GM20000 (cell line): ENCODE results near the gene SLC6A5.
A peak's percentile ranks its signal among the peaks of the same experiment; 100 is the strongest.

Source experiments
- DNase-seq: peaks from one replicate; pipeline ENCODE4 v3.0.0; 2012; ENCODE audit warnings: low spot score
- TF ChIP-seq, protein P1 (sequence below): IDR thresholded peaks from 2 replicates; pipeline ENCODE4 v1.5.1; 2012; ENCODE audit warnings: mild to moderate bottlenecking, control low read depth; ENCODE audit errors: extremely low read depth, missing control alignments

SLC6A5 gene

DNA sequence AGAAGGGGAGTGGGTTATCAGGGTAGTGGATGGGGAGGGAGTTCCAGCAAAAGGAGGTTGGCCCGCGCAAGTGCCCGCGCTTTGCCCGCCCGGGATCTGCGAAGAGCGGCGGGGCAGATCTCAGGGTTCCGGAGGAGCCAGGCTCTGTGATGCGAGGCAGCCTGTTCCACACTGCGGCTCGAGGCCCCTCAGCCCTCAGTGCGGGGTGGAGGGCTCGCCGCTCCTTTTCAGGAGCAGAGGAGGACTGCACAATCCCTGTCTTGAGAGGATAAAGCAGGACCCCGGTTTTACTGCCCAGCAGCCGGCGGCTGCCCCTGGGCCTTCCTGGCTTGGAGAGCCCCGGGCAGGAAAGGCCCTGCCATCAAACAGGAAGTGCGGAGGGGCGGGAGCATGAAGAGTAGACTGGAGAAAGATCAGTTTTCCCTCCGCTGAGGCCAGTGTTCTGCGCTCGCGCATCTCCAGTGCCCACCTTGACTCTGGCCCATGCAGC, 6.2 kb downstream of the SLC6A5 start:
- no peak for DNase-seq
- TF ChIP-seq, protein P1, sequence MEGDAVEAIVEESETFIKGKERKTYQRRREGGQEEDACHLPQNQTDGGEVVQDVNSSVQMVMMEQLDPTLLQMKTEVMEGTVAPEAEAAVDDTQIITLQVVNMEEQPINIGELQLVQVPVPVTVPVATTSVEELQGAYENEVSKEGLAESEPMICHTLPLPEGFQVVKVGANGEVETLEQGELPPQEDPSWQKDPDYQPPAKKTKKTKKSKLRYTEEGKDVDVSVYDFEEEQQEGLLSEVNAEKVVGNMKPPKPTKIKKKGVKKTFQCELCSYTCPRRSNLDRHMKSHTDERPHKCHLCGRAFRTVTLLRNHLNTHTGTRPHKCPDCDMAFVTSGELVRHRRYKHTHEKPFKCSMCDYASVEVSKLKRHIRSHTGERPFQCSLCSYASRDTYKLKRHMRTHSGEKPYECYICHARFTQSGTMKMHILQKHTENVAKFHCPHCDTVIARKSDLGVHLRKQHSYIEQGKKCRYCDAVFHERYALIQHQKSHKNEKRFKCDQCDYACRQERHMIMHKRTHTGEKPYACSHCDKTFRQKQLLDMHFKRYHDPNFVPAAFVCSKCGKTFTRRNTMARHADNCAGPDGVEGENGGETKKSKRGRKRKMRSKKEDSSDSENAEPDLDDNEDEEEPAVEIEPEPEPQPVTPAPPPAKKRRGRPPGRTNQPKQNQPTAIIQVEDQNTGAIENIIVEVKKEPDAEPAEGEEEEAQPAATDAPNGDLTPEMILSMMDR: no peak

DNA sequence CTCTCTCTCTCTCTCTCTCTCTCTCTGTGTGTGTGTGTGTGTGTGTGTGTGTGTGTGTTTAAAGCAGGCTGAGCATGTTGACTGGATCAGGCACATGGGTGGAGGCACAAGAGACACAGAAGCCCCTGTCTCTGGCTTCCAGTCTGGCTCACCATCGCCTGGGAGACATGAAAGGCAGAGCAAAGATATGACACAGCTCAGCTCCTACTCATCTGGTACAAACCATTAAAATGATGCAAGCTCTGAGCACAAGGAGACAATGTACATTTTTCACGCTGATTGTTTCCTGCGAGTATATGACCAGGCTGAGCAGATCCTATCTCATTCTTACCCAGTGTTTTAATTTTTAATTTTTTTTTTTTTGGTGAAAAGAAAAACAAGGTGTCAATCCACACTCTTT, 9.5 kb downstream of the SLC6A5 start:
- no peak for DNase-seq
- TF ChIP-seq, protein P1: no peak

DNA sequence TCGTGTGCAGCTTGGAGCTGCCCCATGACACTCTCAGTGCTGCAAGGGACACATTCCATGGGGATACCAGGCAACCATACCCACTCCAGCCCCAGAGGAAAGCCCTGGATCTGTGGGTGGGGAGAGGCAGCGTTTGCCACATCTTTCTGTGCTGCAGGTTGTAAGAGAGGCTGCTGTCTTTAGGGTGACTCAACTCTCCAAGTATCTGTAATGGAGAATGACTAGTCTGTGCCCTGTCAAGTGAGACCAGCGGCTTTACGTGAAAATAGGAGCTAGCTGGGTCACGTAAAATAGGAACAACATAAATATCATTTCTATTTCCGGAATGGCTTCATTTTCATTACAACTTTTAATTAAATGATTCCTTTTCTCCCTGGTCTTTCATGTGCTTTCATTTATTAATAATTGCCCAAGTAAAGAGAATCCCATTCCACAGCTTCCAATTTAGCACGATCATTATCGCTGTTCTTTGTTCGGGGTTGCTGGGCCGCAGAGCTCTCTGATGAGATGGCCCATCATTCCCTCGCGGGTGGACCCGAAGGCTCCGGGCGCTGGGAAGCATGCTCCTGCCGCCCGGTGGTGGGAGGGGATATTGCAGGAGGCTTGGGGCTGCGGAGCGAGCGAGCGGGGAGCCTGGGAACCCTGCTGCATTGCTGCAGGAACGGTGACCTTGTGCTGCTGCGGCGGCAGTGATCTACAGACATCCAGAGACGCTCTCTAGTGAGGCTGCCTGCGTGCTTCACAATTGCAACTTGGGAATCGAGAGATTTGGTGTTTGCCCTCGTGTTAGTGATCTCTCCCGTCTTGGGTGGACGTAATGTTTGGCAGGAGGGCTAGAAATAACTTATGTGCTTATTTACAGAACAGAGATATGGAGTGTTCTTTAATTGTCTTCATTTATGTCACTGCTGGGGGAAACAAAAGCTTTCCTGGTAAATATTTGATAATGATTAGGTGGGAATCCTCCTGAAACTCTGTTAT, 10.6 kb downstream of the SLC6A5 start:
- peak; percentile 82 for DNase-seq
- TF ChIP-seq, protein P1: peak; percentile 94

DNA sequence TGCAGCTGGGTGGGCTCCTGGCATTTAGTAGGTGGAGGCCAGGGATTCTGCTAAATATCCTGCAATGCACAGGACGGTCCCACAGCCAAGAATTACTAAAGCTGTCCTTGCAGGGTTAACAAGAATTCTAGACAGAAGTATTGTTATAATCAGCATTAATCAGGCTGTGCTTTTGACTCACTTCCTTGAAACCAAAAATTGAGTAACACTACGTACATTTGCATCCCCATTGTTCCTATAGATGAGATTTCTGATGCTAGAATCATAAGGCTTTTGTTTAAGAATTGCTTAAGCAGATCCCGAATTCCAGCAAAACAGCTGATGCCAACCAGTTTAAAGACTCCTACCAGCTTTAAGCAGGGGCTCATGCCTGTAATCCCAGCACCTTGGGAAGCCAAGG, 11.4 kb downstream of the SLC6A5 start:
- DNase-seq: no peak

DNA sequence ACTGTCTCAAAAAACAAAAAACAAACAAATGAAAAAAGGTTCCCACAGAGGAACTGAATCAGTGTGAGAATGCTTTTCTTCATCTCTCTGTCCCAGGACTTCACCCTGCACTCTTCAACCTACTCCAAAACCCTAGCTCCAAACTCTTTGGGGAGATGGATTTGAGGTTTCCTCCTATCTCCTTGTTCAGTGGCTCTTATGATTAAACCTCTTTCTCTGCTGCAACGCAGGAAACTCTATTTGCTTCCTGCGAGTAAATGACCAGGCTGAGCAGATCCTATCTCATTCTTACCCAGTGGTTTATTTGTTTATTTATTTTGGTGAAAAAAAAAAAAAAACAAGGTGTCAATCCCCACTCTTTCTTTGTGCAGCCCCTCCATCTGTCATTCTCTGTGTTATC, 12.0 kb downstream of the SLC6A5 start:
- TF ChIP-seq, protein P1: no peak

More for the DNA sequence above, 11.4 kb downstream of the SLC6A5 start:
- TF ChIP-seq, protein P1: no peak

DNA sequence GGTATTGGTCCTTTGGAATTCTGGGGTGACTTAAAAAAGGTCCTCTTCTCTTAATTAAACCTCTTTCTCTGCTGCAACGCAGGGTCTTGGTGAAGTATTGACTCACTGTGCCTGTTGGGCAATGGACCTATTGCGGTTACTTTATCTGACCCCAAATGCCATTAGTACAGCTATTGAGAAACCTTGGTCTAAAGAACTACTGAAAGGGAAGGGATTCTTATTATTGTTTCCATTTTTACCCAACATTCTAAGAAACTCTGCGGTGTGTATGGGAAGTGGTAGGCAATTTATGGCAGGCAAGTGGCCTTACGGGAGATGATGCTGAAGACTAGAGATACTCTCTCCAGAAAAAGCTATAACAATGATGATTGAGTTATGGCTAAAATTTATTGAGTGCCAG, 12.5 kb downstream of the SLC6A5 start:
- TF ChIP-seq, protein P1: no peak
- no peak for DNase-seq

More for the DNA sequence above, 12.0 kb downstream of the SLC6A5 start:
- DNase-seq: no peak

DNA sequence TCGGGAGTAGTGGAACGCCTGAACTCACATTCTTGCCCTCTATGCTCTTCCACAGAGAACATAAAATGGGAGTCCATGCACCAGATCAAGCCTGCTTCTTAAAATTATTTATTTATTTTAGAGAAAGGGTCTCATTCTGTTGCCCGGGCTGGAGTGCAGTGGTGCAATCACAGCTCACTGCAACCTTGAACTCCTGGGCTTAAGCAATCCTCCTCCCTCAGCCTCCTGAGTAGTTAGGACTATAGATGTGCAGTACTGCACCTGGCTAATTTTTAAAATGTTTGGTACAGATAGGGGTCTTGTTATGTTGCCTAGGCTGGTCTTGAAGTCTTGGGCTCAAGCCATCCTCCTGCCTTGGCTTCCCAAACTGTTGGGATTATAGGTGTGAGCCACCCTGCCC, 13.0 kb downstream of the SLC6A5 start:
- no peak for DNase-seq
- TF ChIP-seq, protein P1: no peak
